Activated CD8-positive, alpha-beta T cell treated with anti-CD3 and anti-CD28 coated beads, Interleukin-2, amount 10 ng/mL, durations not matched to agents 7 days and 5 days (primary cell): Measurements from ENCODE around the gene ALDH18A1. TPM values are rescaled to one million over a fixed set of nuclear protein-coding genes. Genes with fewer than 3 reads are reported as not detected.
"Not testable (repeated sequence)": the region's sequence is repeated elsewhere in the genome, so short reads cannot be mapped to it uniquely, and the experiment has no call there.

Source experiments
- ATAC-seq: fragments of 150-1000 bp; cut with Tn5 transposase; one replicate; pipeline ENCODE4 v1.10.0; 2021; ENCODE audit warnings: moderate library complexity
- CTCF ChIA-PET: fragments of 350-600 bp; sonication (Branson Sonifier 250); formaldehyde crosslinking; loops from one replicate; lab custom pipeline; 2021; ENCODE audit warnings: antibody characterized with exemption; lab: Charles Lee
- POLR2A ChIA-PET: fragments of 350-600 bp; sonication (Branson Sonifier 250); formaldehyde crosslinking; loops from one replicate; lab custom pipeline; 2021; ENCODE audit warnings: antibody characterized with exemption; lab: Charles Lee
- DNase-seq: peaks from one replicate; pipeline ENCODE4 v3.0.0-alpha.2; 2020
- H3K27ac Mint-ChIP-seq: one replicate; pipeline ENCODE4 v1.8.0; 2021; ENCODE audit warnings: mild to moderate bottlenecking, mixed read lengths
- H3K27me3 Mint-ChIP-seq: one replicate; pipeline ENCODE4 v1.8.0; 2021; ENCODE audit warnings: low read depth, mixed read lengths
- H3K36me3 Mint-ChIP-seq: one replicate; pipeline ENCODE4 v1.8.0; 2021; ENCODE audit warnings: low read depth, mixed read lengths
- H3K4me1 Mint-ChIP-seq: one replicate; pipeline ENCODE4 v1.8.0; 2021; ENCODE audit warnings: low read depth, mixed read lengths
- H3K4me3 Mint-ChIP-seq: one replicate; pipeline ENCODE4 v1.8.0; 2021; ENCODE audit warnings: mild to moderate bottlenecking, mixed read lengths
- H3K9me3 Mint-ChIP-seq: one replicate; pipeline ENCODE4 v1.8.0; 2022; ENCODE audit warnings: mixed read lengths; ENCODE audit not compliant: insufficient read depth
- total RNA-seq, 2 experiments: library from RNA; stranded (reverse); gene quantifications; one replicate each; pipeline ENCODE4 v1.2.3, GENCODE V29; 2021

Gene ALDH18A1
- total RNA-seq, 2 experiments from 2014 or later = 62.3 to 63.9 TPM

DNA sequence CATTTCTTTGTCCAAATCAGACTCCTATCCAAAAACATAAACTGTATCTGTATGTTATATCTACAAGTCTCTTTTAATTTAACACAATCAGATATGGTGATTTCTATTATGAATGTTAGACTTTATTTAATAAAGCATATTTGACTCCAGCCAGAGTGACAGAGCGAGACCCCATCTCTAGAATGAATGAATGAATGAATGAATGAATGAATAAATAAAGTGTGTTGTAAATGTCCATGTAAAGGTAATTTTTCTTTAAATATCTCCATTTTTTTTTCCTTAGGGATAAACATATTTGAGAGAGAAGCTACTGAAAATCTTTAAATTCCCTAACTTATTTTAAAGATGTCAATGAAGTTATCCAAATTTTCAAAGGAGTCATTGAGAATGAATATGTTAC is 18.1 kb upstream of the ALDH18A1 start:
- Mint-ChIP-seq H3K9me3 (no peaks in the 10 kb centered on the region), H3K27me3 (no peaks in the 10 kb centered on the region), H3K27ac (no peak overlapping the region), H3K36me3 (peaks cover 14% of the 10 kb centered on the region), H3K4me1 (no peaks in the 10 kb centered on the region), H3K4me3 (no peak overlapping the region)
- no peak for DNase-seq
- ChIA-PET CTCF (interaction anchor here (1.1 kb wide), 1 partner anchor 19 kb away, joined by 5 read pairs; the partner anchor contains the start of gene TCTN3), POLR2A (no interaction called here)
- no peak for ATAC-seq

DNA sequence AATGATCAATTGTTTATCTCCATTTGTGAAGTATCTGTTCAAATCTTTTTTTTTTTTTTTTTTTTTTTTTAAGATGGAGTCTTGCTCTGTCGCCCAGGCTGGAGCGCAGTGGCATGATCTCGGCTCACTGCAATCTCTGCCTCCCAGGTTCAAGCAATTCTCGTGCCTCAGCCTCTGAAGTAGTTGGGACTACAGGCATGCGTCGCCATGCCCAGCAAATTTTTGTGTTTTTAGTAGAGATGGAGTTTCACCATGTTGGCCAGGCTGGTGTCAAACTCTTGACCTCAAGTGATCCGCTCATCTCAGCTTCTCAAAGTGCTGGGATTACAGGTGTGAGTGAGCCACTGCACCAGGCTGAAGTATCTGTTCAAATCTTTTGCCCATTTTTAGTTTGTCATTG is 16.1 kb upstream of the ALDH18A1 start:
- ATAC-seq, DNase-seq, H3K27ac Mint-ChIP-seq, H3K27me3 Mint-ChIP-seq, H3K4me3 Mint-ChIP-seq, H3K4me1 Mint-ChIP-seq, H3K9me3 Mint-ChIP-seq, POLR2A ChIA-PET: not testable (repeated sequence)
- CTCF ChIA-PET = interaction anchor here (1.2 kb wide), 2 partner anchors 169 to 235 kb away, joined by 3 read pairs; partner anchors contain the start of gene CC2D2B
- H3K36me3 Mint-ChIP-seq = peaks cover 14% of the 10 kb centered on the region

- Mint-ChIP-seq H3K36me3 (peaks cover 16% of the 10 kb centered on the region), H3K27ac (no peak overlapping the region), H3K27me3 (no peaks in the 10 kb centered on the region), H3K9me3 (no peaks in the 10 kb centered on the region), H3K4me1 (no peaks in the 10 kb centered on the region), H3K4me3 (no peak overlapping the region)
- CTCF ChIA-PET = interaction anchor here (0.8 kb wide), 2 partner anchors 14 to 29 kb away, joined by 4 read pairs; partner anchors contain the start of gene TCTN3
- no peak for ATAC-seq
- POLR2A ChIA-PET = no interaction called here
- DNase-seq = no peak
Measured at GRCh38 chr10:95664543-95664942, 8.0 kb upstream of the ALDH18A1 start.

GRCh38 chr10:95663496-95663895 is 7.0 kb upstream of the ALDH18A1 start:
- ChIA-PET POLR2A (interaction anchor here (1.2 kb wide), 2 partner anchors 24 to 94 kb away, joined by 3 read pairs; no protein-coding TSS in a partner anchor), CTCF (interaction anchor here (1.4 to 3.1 kb wide), 2 partner anchors 30 to 201 kb away, joined by 3 to 16 read pairs; partner anchors contain the start of gene TCTN3)
- no peak for ATAC-seq
- no peak for DNase-seq
- Mint-ChIP-seq H3K9me3 (no peaks in the 10 kb centered on the region), H3K36me3 (peaks cover 15% of the 10 kb centered on the region), H3K4me3 (no peak overlapping the region), H3K4me1 (no peaks in the 10 kb centered on the region), H3K27ac (no peak overlapping the region), H3K27me3 (no peaks in the 10 kb centered on the region)

GRCh38 chr10:95661818-95662217 is 5.3 kb upstream of the ALDH18A1 start:
- POLR2A ChIA-PET = no interaction called here
- ATAC-seq (no peak), DNase-seq (no peak)
- CTCF ChIA-PET = interaction anchor here (3.1 kb wide), 1 partner anchor 32 kb away, joined by 16 read pairs; the partner anchor contains the start of gene TCTN3
- peaks cover 11% of the 10 kb centered on the region for H3K36me3 Mint-ChIP-seq
- H3K4me3 Mint-ChIP-seq = no peak overlapping the region
- no peak overlapping the region for H3K27ac Mint-ChIP-seq
- H3K9me3 Mint-ChIP-seq = no peaks in the 10 kb centered on the region
- peaks cover 3% of the 10 kb centered on the region for H3K4me1 Mint-ChIP-seq
- H3K27me3 Mint-ChIP-seq = no peaks in the 10 kb centered on the region

DNA sequence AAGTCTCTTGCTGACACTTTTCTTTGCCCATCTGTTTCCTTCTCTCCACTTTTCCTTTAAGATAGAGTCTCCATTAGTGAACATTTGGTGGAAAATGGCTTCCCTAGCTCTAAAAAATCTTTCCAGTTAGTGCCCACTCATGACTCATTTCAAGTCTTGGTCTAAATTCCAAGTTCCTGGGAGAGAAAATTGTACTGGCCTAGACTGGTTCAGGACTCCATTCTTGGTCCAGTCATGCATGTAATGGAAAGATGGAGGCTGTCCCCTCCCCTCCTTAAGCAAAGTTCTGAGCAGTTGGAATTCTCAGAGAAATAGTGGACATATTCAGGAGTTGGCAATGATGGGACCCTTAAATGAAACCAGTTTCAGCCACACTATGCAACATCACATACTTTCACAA is 3.8 kb upstream of the ALDH18A1 start:
- ChIA-PET CTCF (interaction anchor here (1.3 kb wide), 1 partner anchor 205 kb away, joined by 3 read pairs; no protein-coding TSS in a partner anchor), POLR2A (interaction anchor here (0.6 kb wide), 1 partner anchor 181 kb away, joined by 4 read pairs; no protein-coding TSS in a partner anchor)
- ATAC-seq (no peak), DNase-seq (no peak)
- H3K4me1 Mint-ChIP-seq = peaks cover 11% of the 10 kb centered on the region
- H3K27ac Mint-ChIP-seq = no peak overlapping the region
- H3K27me3 Mint-ChIP-seq = no peaks in the 10 kb centered on the region
- H3K9me3 Mint-ChIP-seq = no peaks in the 10 kb centered on the region
- H3K36me3 Mint-ChIP-seq = peaks cover 10% of the 10 kb centered on the region
- no peak overlapping the region for H3K4me3 Mint-ChIP-seq

- DNase-seq = no peak
- Mint-ChIP-seq H3K27ac (peak overlapping the region; percentile 94), H3K36me3 (peaks cover 20% of the 10 kb centered on the region), H3K4me1 (peaks cover 20% of the 10 kb centered on the region), H3K4me3 (peak overlapping the region; percentile 98), H3K9me3 (peaks cover under 1% of the 10 kb centered on the region), H3K27me3 (no peaks in the 10 kb centered on the region)
- no peak for ATAC-seq
- ChIA-PET POLR2A (no interaction called here), CTCF (interaction anchor here (1.0 to 1.6 kb wide), 3 partner anchors 21 to 208 kb away, joined by 3 to 9 read pairs (median 8); partner anchors contain the start of gene TCTN3)
Measured at GRCh38 chr10:95657250-95657649, 739 bp upstream of the ALDH18A1 start.

DNA sequence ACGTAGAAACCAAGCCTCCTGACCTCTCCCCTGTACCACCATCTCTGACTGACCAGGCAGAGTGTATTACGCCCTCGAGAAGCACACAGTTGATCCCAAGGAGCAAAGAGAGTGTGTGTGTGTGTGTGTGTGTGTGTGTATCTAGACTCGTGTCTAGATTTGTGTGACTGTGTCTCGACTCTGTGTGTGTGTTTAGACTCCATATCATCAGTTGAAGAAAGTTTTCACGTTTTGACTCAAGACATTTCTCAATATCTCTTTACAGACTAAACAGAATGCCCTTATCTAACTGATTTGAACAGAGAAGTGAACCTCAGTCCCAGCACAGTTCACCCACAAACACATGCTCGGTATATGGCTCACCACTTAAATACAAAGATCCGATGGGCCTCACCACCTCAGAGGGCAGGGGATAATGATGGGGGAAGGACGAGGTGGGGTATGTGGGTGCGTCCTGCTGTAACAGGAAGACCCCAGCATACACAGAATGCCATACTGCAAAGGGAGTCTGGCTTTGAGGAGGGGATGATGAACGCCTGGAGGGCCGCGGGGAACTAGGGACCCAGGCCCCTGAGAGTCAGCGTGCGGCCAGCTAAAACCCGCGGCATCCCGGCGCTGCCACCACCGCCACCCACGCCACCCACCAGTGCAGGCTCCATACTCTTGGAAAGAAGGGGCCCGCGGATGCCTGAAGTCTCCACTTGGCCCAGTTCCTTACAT is 780 bp downstream of the ALDH18A1 start:
- ATAC-seq (peak; percentile 16), DNase-seq (peak; percentile 32)
- H3K36me3 Mint-ChIP-seq = peaks cover 35% of the 10 kb centered on the region
- CTCF ChIA-PET = interaction anchor here (1.2 to 1.5 kb wide), 2 partner anchors 22 to 38 kb away, joined by 3 to 4 read pairs; partner anchors contain the start of gene TCTN3
- peak overlapping the region; percentile 98 for H3K4me3 Mint-ChIP-seq
- peaks cover 20% of the 10 kb centered on the region for H3K4me1 Mint-ChIP-seq
- POLR2A ChIA-PET = no interaction called here
- H3K9me3 Mint-ChIP-seq = peaks cover 6% of the 10 kb centered on the region
- H3K27me3 Mint-ChIP-seq = no peaks in the 10 kb centered on the region
- H3K27ac Mint-ChIP-seq = peak overlapping the region; percentile 77

GRCh38 chr10:95653895-95654294 is 2.6 kb downstream of the ALDH18A1 start:
- peaks cover 20% of the 10 kb centered on the region for H3K4me1 Mint-ChIP-seq
- POLR2A ChIA-PET = no interaction called here
- ATAC-seq (no peak), DNase-seq (no peak)
- H3K4me3 Mint-ChIP-seq = no peak overlapping the region
- peaks cover 6% of the 10 kb centered on the region for H3K9me3 Mint-ChIP-seq
- CTCF ChIA-PET = interaction anchor here (1.2 to 2.0 kb wide), 2 partner anchors 40 to 211 kb away, joined by 4 to 5 read pairs; partner anchors contain the start of gene TCTN3
- peaks cover 47% of the 10 kb centered on the region for H3K36me3 Mint-ChIP-seq
- H3K27me3 Mint-ChIP-seq = no peaks in the 10 kb centered on the region
- H3K27ac Mint-ChIP-seq = no peak overlapping the region

DNA sequence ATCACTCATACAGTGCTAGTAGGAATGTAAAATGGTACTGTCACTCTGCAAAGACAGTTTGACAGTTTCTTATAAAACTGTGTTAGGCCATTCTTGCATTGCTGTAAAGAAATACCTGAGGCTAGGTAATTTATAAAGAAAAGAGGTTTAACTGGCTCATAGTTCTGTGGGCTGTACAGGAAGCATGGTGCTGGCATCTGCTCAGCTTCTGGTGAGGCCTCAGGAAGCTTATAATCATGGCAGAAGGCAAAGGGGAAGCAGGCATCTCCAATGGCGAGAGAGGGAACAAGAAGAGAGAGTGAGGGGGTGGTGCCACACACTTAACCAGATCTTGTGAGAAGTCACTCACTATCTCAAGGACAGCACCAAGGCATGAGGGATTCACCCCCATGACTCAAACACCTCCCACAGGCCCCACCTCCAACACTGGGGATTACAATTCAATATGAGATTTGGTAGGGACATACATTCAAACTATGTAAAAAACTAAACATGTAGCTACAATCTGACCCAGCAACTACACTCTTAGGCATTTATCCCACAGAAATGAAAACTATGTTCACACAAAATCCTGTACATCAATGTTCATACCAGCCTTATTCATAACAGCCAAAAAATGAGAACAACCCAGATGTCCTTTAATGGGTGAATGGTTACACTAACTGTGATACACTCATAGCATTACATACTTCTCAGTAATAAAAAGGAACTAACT is 5.0 kb downstream of the ALDH18A1 start:
- peaks cover 6% of the 10 kb centered on the region for H3K9me3 Mint-ChIP-seq
- peaks cover 17% of the 10 kb centered on the region for H3K4me1 Mint-ChIP-seq
- ChIA-PET CTCF (interaction anchor here (0.8 kb wide), 1 partner anchor 42 kb away, joined by 3 read pairs; the partner anchor contains the start of gene TCTN3), POLR2A (no interaction called here)
- no peaks in the 10 kb centered on the region for H3K27me3 Mint-ChIP-seq
- H3K36me3 Mint-ChIP-seq = peaks cover 66% of the 10 kb centered on the region
- no peak overlapping the region for H3K27ac Mint-ChIP-seq
- ATAC-seq (no peak), DNase-seq (no peak)
- H3K4me3 Mint-ChIP-seq = no peak overlapping the region

GRCh38 chr10:95650232-95650631 is 6.3 kb downstream of the ALDH18A1 start:
- ATAC-seq (no peak), DNase-seq (no peak)
- H3K27me3 Mint-ChIP-seq = no peaks in the 10 kb centered on the region
- H3K9me3 Mint-ChIP-seq = peaks cover 6% of the 10 kb centered on the region
- peaks cover 12% of the 10 kb centered on the region for H3K4me1 Mint-ChIP-seq
- H3K36me3 Mint-ChIP-seq = peaks cover 70% of the 10 kb centered on the region
- no peak overlapping the region for H3K4me3 Mint-ChIP-seq
- ChIA-PET POLR2A (no interaction called here), CTCF (interaction anchor here (0.7 to 1.1 kb wide), 2 partner anchors 44 to 329 kb away, joined by 3 to 5 read pairs; partner anchors contain the start of gene TCTN3)
- H3K27ac Mint-ChIP-seq = no peak overlapping the region
